Right lobe of liver (tissue), 6 donors: Measurements from ENCODE around the gene ELOVL6. TPM values are rescaled to one million over a fixed set of nuclear protein-coding genes. Genes with fewer than 3 reads are reported as not detected.

Source experiments
- ATAC-seq, 4 donors: fragments of 200-7000 bp; cut with Tn5 transposase; one replicate each; pipeline ENCODE4 v1.9.1; 2020; ENCODE audit warnings: mild to moderate bottlenecking in 4 of 4, moderate library complexity in 4 of 4
- DNase-seq, 3 donors: peaks; one replicate each; pipeline ENCODE4 v3.0.0-alpha.2; 2020
- H3K27ac ChIP-seq, 3 donors: fragments of 200-600 bp; one replicate each; pipeline ENCODE4 v1.8.0; 2022
- H3K27me3 ChIP-seq, 2 donors: fragments of 200-600 bp; one replicate each; pipeline ENCODE4 v1.8.0; 2022
- H3K36me3 ChIP-seq, 4 donors: fragments of 200-600 bp; sonication (generic) in 1 of 4; one replicate each; pipeline versions ENCODE4 v1.5.1 to v1.8.0; 2017 to 2022; ENCODE audit warnings: control low read depth in 1 of 4
- H3K4me1 ChIP-seq, 4 donors: fragments of 200-600 bp; sonication (generic) in 1 of 4; one replicate each; pipeline versions ENCODE4 v1.5.1 to v1.8.0; 2017 to 2022; ENCODE audit warnings: control low read depth in 1 of 4
- H3K4me3 ChIP-seq, 3 donors: fragments of 200-600 bp; one replicate each; pipeline ENCODE4 v1.8.0; 2022
- H3K9me3 ChIP-seq, 4 donors: fragments of 200-600 bp; sonication (generic) in 1 of 4; one replicate each; pipeline versions ENCODE4 v1.5.1 to v1.8.0; 2017 to 2022; ENCODE audit warnings: control low read depth in 1 of 4
- POLR2A ChIP-seq: fragments of 450-650 bp; IDR thresholded peaks from one replicate; pipeline ENCODE4 v1.6.1; 2017; ENCODE audit warnings: antibody characterized with exemption, mild to moderate bottlenecking
- WGBS: methylation state at CpG from one replicate; pipeline ENCODE4 v1.1.6; 2018; ENCODE audit warnings: low coverage, low lambda C conversion rate; ENCODE audit not compliant: insufficient coverage; ENCODE audit errors: missing lambda C conversion rate; 5-methylcytosine and 5-hydroxymethylcytosine counted together
- intact Hi-C, 2 donors: fragments of 100-400 bp; cut with DNase I; formaldehyde crosslinking; loops; one replicate each; pipeline versions ENCODE4 v1.11.2 to v1.14.1; 2022
- total RNA-seq, 6 experiments: library from RNA; depleted of rRNA in 2 of 6; stranded (reverse); fragments of >200 nt in 2 of 6; fragmentation: NEBNext Ultra II Directional in 3 of 6; extraction: Animal tissue kit (Norgen Biotek cat#: 25700) in 3 of 6; gene quantifications; one replicate each; pipeline versions ENCODE4 v1.1.0 to v1.2.4, GENCODE V29; 2016 to 2023
- TF ChIP-seq, protein P1 (sequence below), 4 donors: fragments of 200-600 bp in 3 of 4; fragments of 450-650 bp in 1 of 4; IDR thresholded peaks; one replicate each; pipeline versions ENCODE4 v1.5.1 to v1.8.0; 2016 to 2022; ENCODE audit warnings: antibody characterized with exemption in 4 of 4, mild to moderate bottlenecking in 2 of 4
- donor health status: DM: no; HTN: yes; CAD: no.
- donor health status: DM: no; HTN: no; CAD: no.
- donor health status: DM: no; HTN: no; CAD: no.
- donor health status: DM: no; HTN: yes; CAD: no.
- donor health status: DM: no; HTN: yes; CAD: no.

ELOVL6 gene
- total RNA-seq, 6 experiments from 2014 or later: 21.5 to 94.8 (median 31.2) TPM

DNA sequence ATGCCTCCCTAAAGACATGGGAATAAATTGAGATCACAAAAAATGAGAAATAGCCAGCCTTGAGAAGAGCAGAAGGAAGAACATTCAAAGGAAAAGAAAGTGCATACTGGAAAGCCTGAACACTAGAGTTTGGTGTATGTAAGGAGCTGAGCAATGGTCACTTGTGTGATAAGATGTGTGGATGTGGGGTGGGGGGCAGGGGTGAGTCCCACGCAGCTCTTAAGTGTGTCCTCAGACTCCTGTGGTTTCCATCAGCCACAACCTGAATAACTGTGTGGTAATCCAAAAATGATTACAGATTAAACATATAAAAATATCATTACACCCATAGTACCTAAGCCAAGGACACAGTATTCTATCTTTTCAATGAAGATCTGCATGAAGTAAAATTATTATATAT is 59.9 kb downstream of the ELOVL6 start:
- DNase-seq: no peak

DNA sequence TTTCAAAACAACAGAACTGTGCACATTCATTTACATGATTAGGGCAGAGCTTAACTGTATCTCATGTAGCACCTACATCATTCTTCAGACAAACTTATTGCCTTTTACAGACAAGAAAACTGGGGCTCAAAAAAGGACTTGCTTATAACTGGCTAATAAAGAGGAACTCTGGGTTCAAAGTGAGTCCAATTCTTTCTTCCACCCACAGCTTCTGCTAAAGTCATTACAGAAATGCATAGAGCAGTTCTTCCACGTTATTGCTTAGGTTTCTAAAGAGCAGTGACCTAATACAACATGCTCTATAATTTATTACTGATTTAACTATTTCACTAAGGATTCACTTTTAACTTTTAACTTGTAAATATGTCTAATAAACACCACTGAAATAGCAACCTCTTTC is 60.6 kb downstream of the ELOVL6 start:
- Histone ChIP-seq H3K27me3 (no peaks in the 10 kb centered on the region), H3K4me1 (peaks cover 0 to 26% (median 4%) of the 10 kb centered on the region in 4 donors), H3K36me3 (no peaks in the 10 kb centered on the region), H3K27ac (no peak overlapping the region), H3K9me3 (no peaks in the 10 kb centered on the region), H3K4me3 (no peak overlapping the region)
- DNase-seq (no peak), ATAC-seq (no peak)
- 32% methylated on average over 1 of the region's 1 CpG for WGBS
- intact Hi-C loops: no loop called here
- TF ChIP-seq POLR2A: no peak
- TF ChIP-seq, protein P1, sequence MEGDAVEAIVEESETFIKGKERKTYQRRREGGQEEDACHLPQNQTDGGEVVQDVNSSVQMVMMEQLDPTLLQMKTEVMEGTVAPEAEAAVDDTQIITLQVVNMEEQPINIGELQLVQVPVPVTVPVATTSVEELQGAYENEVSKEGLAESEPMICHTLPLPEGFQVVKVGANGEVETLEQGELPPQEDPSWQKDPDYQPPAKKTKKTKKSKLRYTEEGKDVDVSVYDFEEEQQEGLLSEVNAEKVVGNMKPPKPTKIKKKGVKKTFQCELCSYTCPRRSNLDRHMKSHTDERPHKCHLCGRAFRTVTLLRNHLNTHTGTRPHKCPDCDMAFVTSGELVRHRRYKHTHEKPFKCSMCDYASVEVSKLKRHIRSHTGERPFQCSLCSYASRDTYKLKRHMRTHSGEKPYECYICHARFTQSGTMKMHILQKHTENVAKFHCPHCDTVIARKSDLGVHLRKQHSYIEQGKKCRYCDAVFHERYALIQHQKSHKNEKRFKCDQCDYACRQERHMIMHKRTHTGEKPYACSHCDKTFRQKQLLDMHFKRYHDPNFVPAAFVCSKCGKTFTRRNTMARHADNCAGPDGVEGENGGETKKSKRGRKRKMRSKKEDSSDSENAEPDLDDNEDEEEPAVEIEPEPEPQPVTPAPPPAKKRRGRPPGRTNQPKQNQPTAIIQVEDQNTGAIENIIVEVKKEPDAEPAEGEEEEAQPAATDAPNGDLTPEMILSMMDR (IDR thresholded peaks at IDR 0.05): no peak

More for the DNA sequence above, 59.9 kb downstream of the ELOVL6 start:
- intact Hi-C loops: no loop called here
- no peaks in the 10 kb centered on the region for H3K36me3 ChIP-seq
- ATAC-seq: no peak
- no peaks in the 10 kb centered on the region for H3K9me3 ChIP-seq
- H3K27me3 ChIP-seq: no peaks in the 10 kb centered on the region
- no peak overlapping the region for H3K4me3 ChIP-seq
- H3K27ac ChIP-seq: no peak overlapping the region
- TF ChIP-seq, protein P1 (IDR thresholded peaks at IDR 0.05): no peak
- no peak for TF ChIP-seq POLR2A
- 80% methylated on average over 1 of the region's 1 CpG for WGBS
- H3K4me1 ChIP-seq: peaks cover 0 to 21% (median 1%) of the 10 kb centered on the region in 4 donors

DNA sequence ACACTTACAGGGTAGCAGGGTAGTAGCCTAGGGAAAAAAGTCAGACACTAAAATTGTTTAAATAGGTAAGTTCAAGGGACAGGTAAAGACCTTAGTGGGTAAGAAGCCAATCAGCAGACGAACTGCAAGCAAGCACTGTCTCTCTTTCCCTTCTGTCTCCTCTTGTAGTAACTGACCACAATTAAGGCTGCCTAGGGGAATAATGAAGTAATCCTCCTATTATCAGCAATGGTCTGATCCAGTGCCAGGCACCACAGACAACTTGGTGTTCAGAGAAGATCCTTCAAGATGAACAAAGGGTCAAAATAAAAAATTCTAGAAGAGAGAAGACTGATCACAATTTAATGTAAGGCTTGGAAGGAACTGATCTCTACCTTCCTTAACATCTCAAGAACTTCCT is 62.9 kb downstream of the ELOVL6 start:
- intact Hi-C loops: no loop called here
- DNase-seq (no peak), ATAC-seq (no peak)
- H3K9me3 ChIP-seq: no peaks in the 10 kb centered on the region
- 33% methylated on average over 1 of the region's 1 CpG for WGBS
- TF ChIP-seq POLR2A: no peak
- TF ChIP-seq, protein P1 (IDR thresholded peaks at IDR 0.05): no peak
- no peak overlapping the region for H3K27ac ChIP-seq
- no peak overlapping the region for H3K4me3 ChIP-seq
- H3K36me3 ChIP-seq: no peaks in the 10 kb centered on the region
- H3K4me1 ChIP-seq: peaks cover 0 to 26% (median 4%) of the 10 kb centered on the region in 4 donors
- H3K27me3 ChIP-seq: no peaks in the 10 kb centered on the region

DNA sequence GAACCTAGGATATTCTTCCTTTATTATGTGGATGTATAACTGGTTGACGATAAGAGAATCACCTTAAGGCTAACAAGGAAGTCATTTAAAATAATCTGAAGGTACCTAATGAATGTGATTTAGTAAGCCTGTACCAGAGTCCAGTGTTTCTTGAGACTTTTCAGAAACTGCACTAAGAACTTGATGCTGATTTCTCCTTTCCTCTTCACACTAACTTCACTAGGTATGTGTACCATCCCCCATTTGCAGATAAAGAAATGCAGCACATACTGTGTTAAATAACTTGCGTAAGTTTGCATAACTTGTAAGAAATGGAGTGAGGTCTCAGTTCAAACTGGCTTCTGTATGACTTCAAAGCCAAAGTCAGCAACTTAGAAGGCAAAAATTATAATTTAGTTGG is 63.3 kb downstream of the ELOVL6 start:
- Histone ChIP-seq H3K4me1 (peaks cover 0 to 21% (median 4%) of the 10 kb centered on the region in 4 donors), H3K36me3 (no peaks in the 10 kb centered on the region), H3K4me3 (no peak overlapping the region), H3K27me3 (no peaks in the 10 kb centered on the region), H3K27ac (no peak overlapping the region), H3K9me3 (no peaks in the 10 kb centered on the region)
- no peak for ATAC-seq
- WGBS: 86% methylated on average over 2 of the region's 2 CpGs
- no peak for TF ChIP-seq POLR2A
- TF ChIP-seq, protein P1 (IDR thresholded peaks at IDR 0.05): no peak
- no peak for DNase-seq
- intact Hi-C loops: no loop called here
